Endothelial cell of umbilical vein (primary cell): ENCODE results near the gene PLEKHA6. TPM values are rescaled to one million over a fixed set of nuclear protein-coding genes. Genes with fewer than 3 reads are reported as not detected.

Source experiments
- BruUV-seq: library from RNA; stranded (reverse); fragments of 400-500 nt; replicated peaks from 2 replicates; lab custom pipeline; 2021; lab: Mats Ljungman, UMichigan
- CTCF ChIA-PET: fragments of 300-600, 350-600 bp; sonication (Branson Sonifier 250); formaldehyde crosslinking; loops from one replicate; lab custom pipeline; 2021; ENCODE audit warnings: antibody characterized with exemption, inconsistent platforms; lab: Charles Lee
- POLR2A ChIA-PET: fragments of 300-600, 350-600 bp; sonication (Branson Sonifier 250); formaldehyde crosslinking; loops from one replicate; lab custom pipeline; 2021; ENCODE audit warnings: antibody characterized with exemption, inconsistent platforms; lab: Charles Lee
- DNase-seq: peaks from one replicate; pipeline ENCODE4 v3.0.0-alpha.2; 2011; ENCODE audit warnings: low read depth, low spot score
- FAIRE-seq: peaks from 2 replicates; lab custom pipeline; 2011; peaks lifted over from hg19 to GRCh38; lab: Jason Lieb, UNC
- H2AFZ ChIP-seq: 2 replicates; pipeline ENCODE4 v1.6.0; 2012; ENCODE audit warnings: low read depth, low read length, control low read depth, inconsistent platforms
- H3K27ac ChIP-seq: 2 replicates; pipeline ENCODE4 v1.5.1; 2011; ENCODE audit warnings: low read depth, mild to moderate bottlenecking, control low read depth, low read length, moderate library complexity; ENCODE audit not compliant: insufficient read depth
- H3K27me3 ChIP-seq, 2 experiments: 2 replicates each; pipeline versions ENCODE4 v1.6.0 to v1.6.1; 2011; ENCODE audit warnings: low read length in 2 of 2, mixed read lengths in 1 of 2; ENCODE audit not compliant: control insufficient read depth in 2 of 2, insufficient read depth in 2 of 2
- H3K36me3 ChIP-seq, 2 experiments: 2 replicates in 1 of 2; 3 replicates in 1 of 2; pipeline ENCODE4 v1.5.1; 2011; ENCODE audit warnings: low read length in 2 of 2, mild to moderate bottlenecking in 1 of 2, moderate library complexity in 1 of 2; ENCODE audit not compliant: control insufficient read depth in 2 of 2, insufficient read depth in 2 of 2; ENCODE audit errors: extremely low read depth in 1 of 2
- H3K4me1 ChIP-seq: 3 replicates; pipeline ENCODE4 v1.5.1; 2011; ENCODE audit warnings: mild to moderate bottlenecking, low read length; ENCODE audit not compliant: control insufficient read depth, insufficient read depth; ENCODE audit errors: extremely low read depth
- H3K4me2 ChIP-seq: 2 replicates; pipeline ENCODE4 v1.6.1; 2011; ENCODE audit warnings: low read length, control low read depth, mixed read lengths; ENCODE audit not compliant: insufficient read depth
- H3K4me3 ChIP-seq, 3 experiments: fragments of 200-600 bp in 1 of 3; sonication (generic), shearing (Covaris generic) in 1 of 3; replicated peaks in 1 of 3; 2 replicates each; pipeline ENCODE4 v1.5.1; 2011 to 2016; ENCODE audit warnings: control low read depth in 3 of 3, low read length in 3 of 3, mild to moderate bottlenecking in 2 of 3, inconsistent platforms in 1 of 3, low read depth in 1 of 3, moderate library complexity in 1 of 3; ENCODE audit not compliant: insufficient read depth in 1 of 3
- H3K79me2 ChIP-seq: 2 replicates; pipeline ENCODE4 v1.6.0; 2012; ENCODE audit warnings: low read length, inconsistent platforms; ENCODE audit not compliant: control insufficient read depth, insufficient read depth
- H3K9ac ChIP-seq: replicated peaks from 2 replicates; pipeline ENCODE3; 2011; ENCODE audit warnings: low read length, control low read depth; ENCODE audit not compliant: insufficient read depth; ENCODE audit errors: extremely low read depth
- H3K9me1 ChIP-seq: replicated peaks from 3 replicates; pipeline ENCODE4 v1.6.0; 2011; ENCODE audit warnings: mild to moderate bottlenecking, low read length; ENCODE audit not compliant: control insufficient read depth, insufficient read depth; ENCODE audit errors: extremely low read depth
- H3K9me3 ChIP-seq: replicated peaks from 2 replicates; pipeline ENCODE4 v1.5.1; 2012; ENCODE audit warnings: low read length, inconsistent platforms; ENCODE audit not compliant: control insufficient read depth, insufficient read depth
- H4K20me1 ChIP-seq: replicated peaks from 2 replicates; pipeline ENCODE3; 2011; ENCODE audit warnings: mild to moderate bottlenecking, low read length; ENCODE audit not compliant: control insufficient read depth, insufficient read depth; ENCODE audit errors: extremely low read depth
- EZH2 ChIP-seq: IDR thresholded peaks from 2 replicates; pipeline ENCODE4 v1.6.1; 2012; ENCODE audit warnings: borderline replicate concordance, low read depth, mild to moderate bottlenecking, moderate library complexity, low read length, inconsistent platforms; ENCODE audit not compliant: severe bottlenecking
- GATA2 ChIP-seq: IDR thresholded peaks from 2 replicates; pipeline ENCODE4 v1.7.0; 2011; ENCODE audit warnings: low read depth, mild to moderate bottlenecking, moderate library complexity, mixed read lengths, low read length; ENCODE audit not compliant: insufficient read length, insufficient read depth
- JUN ChIP-seq: IDR thresholded peaks from 2 replicates; pipeline ENCODE4 v1.6.1; 2011; ENCODE audit warnings: borderline replicate concordance, low read depth; ENCODE audit not compliant: insufficient read length, insufficient read depth
- MYC ChIP-seq: IDR thresholded peaks from one replicate; pipeline ENCODE4 v1.6.1; 2011; ENCODE audit warnings: mild to moderate bottlenecking, low read depth, low read length
- POLR2A ChIP-seq: IDR thresholded peaks from 2 replicates; pipeline ENCODE4 v1.6.1; 2012; ENCODE audit warnings: low read depth, mild to moderate bottlenecking, control low read depth, low read length
- POLR2AphosphoS5 ChIP-seq: IDR thresholded peaks from 2 replicates; pipeline ENCODE4 v1.6.1; 2012; ENCODE audit warnings: low read depth, mild to moderate bottlenecking, control low read depth, low read length, moderate library complexity; ENCODE audit not compliant: insufficient read depth
- dilution Hi-C: fragments of 300-500 bp; cut with MboI; formaldehyde crosslinking; loops from one replicate; pipeline ENCODE4 v1.15.0; 2019; ENCODE audit warnings: low sequenced_read_pairs; ENCODE audit not compliant: extremely low pct_ligation_motif_present
- intact Hi-C: fragments of 100-400 bp; cut with micrococcal nuclease; formaldehyde crosslinking; loops from one replicate; pipeline ENCODE4 v1.10.0; 2022
- polyA plus RNA-seq, 4 experiments: library from polyadenylated mRNA; depleted of rRNA in 3 of 4; stranded (reverse) in 3 of 4; unstranded in 1 of 4; fragments of >200 nt; gene quantifications; 2 replicates each; pipeline versions ENCODE4 v1.2.1 to v1.2.3, GENCODE V29; 2011 to 2012; ENCODE audit warnings: missing spikeins in 1 of 4
- total RNA-seq: library from RNA; stranded (reverse); gene quantifications from 2 replicates; pipeline ENCODE4 v1.2.3, GENCODE V29; 2021
- TF ChIP-seq, protein P1 (sequence below): IDR thresholded peaks from 2 replicates; pipeline ENCODE4 v1.6.1; 2011; ENCODE audit not compliant: insufficient read depth, insufficient read length

Gene PLEKHA6
- total and polyA plus RNA-seq, 2 donors (not counting 3 experiments of a cell fraction or from before 2014, with no cell fraction given) = 2.1 to 15.0 TPM

DNA sequence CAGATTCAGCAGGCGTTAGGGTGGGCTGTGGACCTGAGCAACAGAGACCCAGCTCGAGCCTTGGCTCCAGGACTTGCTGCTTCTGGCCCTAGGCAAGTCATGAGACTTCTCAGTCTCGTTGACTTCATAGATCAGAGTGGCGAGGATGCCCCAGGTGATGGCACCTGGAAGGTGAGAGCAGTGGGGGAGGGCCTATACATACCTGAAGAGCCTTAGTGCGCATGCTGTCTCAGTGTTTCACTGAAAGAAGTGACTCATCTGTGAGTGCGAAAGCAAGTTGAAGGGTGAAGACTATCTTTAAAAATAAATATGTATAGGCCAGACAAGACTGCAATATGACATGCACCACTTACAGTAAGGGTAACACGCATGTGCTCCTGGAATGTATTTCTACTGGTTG, 10.1 kb downstream of the PLEKHA6 start:
- POLR2A ChIA-PET = no interaction called here

DNA sequence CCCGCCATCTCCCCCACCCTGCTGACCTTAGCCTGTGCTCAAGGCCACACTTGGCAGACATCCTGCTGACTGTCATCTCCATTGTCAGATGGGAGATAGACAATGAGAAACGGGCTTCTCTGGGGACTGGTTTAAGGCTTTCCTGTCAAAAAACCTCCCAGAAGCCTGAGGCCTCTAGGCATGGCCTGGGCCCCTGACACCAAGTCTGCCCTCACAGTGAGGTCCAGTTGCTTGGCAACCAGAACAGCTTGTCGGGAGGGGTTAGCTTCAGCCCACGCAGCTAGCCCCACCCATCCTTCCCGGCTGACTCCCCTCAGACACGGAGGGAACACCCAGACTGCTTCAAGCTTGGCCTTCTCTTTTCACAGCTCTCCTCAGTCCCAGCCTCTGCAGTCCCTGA, 11.0 kb downstream of the PLEKHA6 start:
- no TSS peak for BruUV-seq
- no peaks in the 10 kb centered on the region for H3K9me3 ChIP-seq
- H3K9me1 ChIP-seq = no peaks in the 10 kb centered on the region
- intact Hi-C loops = no loop called here
- H2AFZ ChIP-seq = no peak overlapping the region
- no peaks in the 10 kb centered on the region for H3K36me3 ChIP-seq
- no peak for TF ChIP-seq GATA2
- TF ChIP-seq JUN = no peak
- no peak for TF ChIP-seq POLR2AphosphoS5
- TF ChIP-seq EZH2 = no peak
- no peak for TF ChIP-seq POLR2A
- TF ChIP-seq MYC = no peak
- TF ChIP-seq, protein P1, sequence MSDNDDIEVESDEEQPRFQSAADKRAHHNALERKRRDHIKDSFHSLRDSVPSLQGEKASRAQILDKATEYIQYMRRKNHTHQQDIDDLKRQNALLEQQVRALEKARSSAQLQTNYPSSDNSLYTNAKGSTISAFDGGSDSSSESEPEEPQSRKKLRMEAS = no peak
- dilution Hi-C loops = loop anchor here (25.0 kb wide), 1 partner anchor 186 kb away; the partner anchor contains the start of genes ETNK2 and REN
- ChIA-PET POLR2A (no interaction called here), CTCF (interaction anchor here (0.7 to 2.2 kb wide), 3 partner anchors 11 to 90 kb away, joined by 3 to 10 read pairs (median 3); partner anchors contain the start of gene PLEKHA6)
- no peak overlapping the region for H3K9ac ChIP-seq
- no peak for FAIRE-seq
- H3K4me3 ChIP-seq = no peak overlapping the region
- H3K79me2 ChIP-seq = no peaks in the 10 kb centered on the region
- peak; percentile 35 for DNase-seq
- peaks cover 4% of the 10 kb centered on the region for H3K4me1 ChIP-seq
- no peaks in the 10 kb centered on the region for H3K27me3 ChIP-seq
- no peaks in the 10 kb centered on the region for H4K20me1 ChIP-seq
- no peak overlapping the region for H3K27ac ChIP-seq
- no peak overlapping the region for H3K4me2 ChIP-seq

More for the DNA sequence above, 10.1 kb downstream of the PLEKHA6 start:
- Histone ChIP-seq H3K36me3 (no peaks in the 10 kb centered on the region), H3K9ac (no peak overlapping the region), H3K27me3 (no peaks in the 10 kb centered on the region), H3K4me1 (peaks cover 4% of the 10 kb centered on the region), H3K4me2 (no peak overlapping the region), H4K20me1 (no peaks in the 10 kb centered on the region), H3K4me3 (no peak overlapping the region), H2AFZ (no peak overlapping the region), H3K9me1 (no peaks in the 10 kb centered on the region), H3K79me2 (no peaks in the 10 kb centered on the region), H3K9me3 (no peaks in the 10 kb centered on the region), H3K27ac (no peak overlapping the region)
- BruUV-seq = no TSS peak
- DNase-seq (no peak), FAIRE-seq (no peak)
- no peak for TF ChIP-seq EZH2
- CTCF ChIA-PET = interaction anchor here (1.1 to 2.0 kb wide), 3 partner anchors 20 to 49 kb away, joined by 3 to 6 read pairs (median 3); no protein-coding TSS in a partner anchor
- dilution Hi-C loops (loop anchor here (25.0 kb wide), 1 partner anchor 187 kb away; the partner anchor contains the start of genes ETNK2 and REN), intact Hi-C loops (no loop called here)
